Vagina (tissue), 2 donors: ENCODE data around the gene CDIP1. TPM values are rescaled to one million over a fixed set of nuclear protein-coding genes. Genes with fewer than 3 reads are reported as not detected.

ENCODE experiments used
- DNase-seq, 2 donors: peaks; one replicate each; pipeline ENCODE4 v3.0.0-alpha.2; 2017; ENCODE audit errors: extremely low spot score in 2 of 2
- H3K27ac ChIP-seq: fragments of 200-600 bp; sonication (generic); one replicate; pipeline ENCODE4 v1.5.1; 2019
- H3K27me3 ChIP-seq: fragments of 200-600 bp; sonication (generic); one replicate; pipeline ENCODE4 v1.5.1; 2019
- H3K36me3 ChIP-seq, 2 donors: fragments of 200-600 bp; sonication (generic); one replicate each; pipeline ENCODE4 v1.5.1; 2017 to 2019
- H3K4me1 ChIP-seq: fragments of 200-600 bp; sonication (generic); one replicate; pipeline ENCODE4 v1.5.1; 2019
- H3K4me3 ChIP-seq, 2 donors: fragments of 200-600 bp; sonication (generic); 1 replicate in 1 of 2; 2 replicates in 1 of 2; pipeline ENCODE4 v1.5.1; 2016 to 2019
- H3K9me3 ChIP-seq: fragments of 200-600 bp; sonication (generic); one replicate; pipeline ENCODE4 v1.5.1; 2019
- POLR2A ChIP-seq, 2 donors: fragments of 450-650 bp; IDR thresholded peaks; one replicate each; pipeline ENCODE4 v1.6.1; 2017; ENCODE audit warnings: antibody characterized with exemption in 2 of 2, mild to moderate bottlenecking in 2 of 2, moderate library complexity in 2 of 2
- POLR2AphosphoS5 ChIP-seq, 2 donors: sonication (generic); formaldehyde crosslinking; IDR thresholded peaks; one replicate each; pipeline ENCODE4 v1.9.0; 2017; ENCODE audit warnings: antibody characterized with exemption in 2 of 2, mild to moderate bottlenecking in 2 of 2, low read depth in 1 of 2; ENCODE audit not compliant: insufficient read depth in 1 of 2
- intact Hi-C: fragments of 100-400 bp; cut with DNase I; formaldehyde crosslinking; loops from one replicate; pipeline ENCODE4 v1.15.1; 2023
- total RNA-seq: library from RNA; depleted of rRNA; stranded (reverse); fragments of >200 nt; gene quantifications from one replicate; pipeline ENCODE4 v1.2.3, GENCODE V29; 2016
- TF ChIP-seq, protein P1 (sequence below), 3 experiments: fragments of 450-650 bp in 2 of 3; fragments of 200-600 bp in 1 of 3; sonication (generic) in 1 of 3; IDR thresholded peaks; one replicate each; pipeline ENCODE4 v1.5.1; 2017 to 2019; ENCODE audit warnings: antibody characterized with exemption in 3 of 3, mild to moderate bottlenecking in 2 of 3, moderate library complexity in 2 of 3

CDIP1 gene
- total RNA-seq, 1 donor from 2014 or later, result 13.3 TPM

DNA sequence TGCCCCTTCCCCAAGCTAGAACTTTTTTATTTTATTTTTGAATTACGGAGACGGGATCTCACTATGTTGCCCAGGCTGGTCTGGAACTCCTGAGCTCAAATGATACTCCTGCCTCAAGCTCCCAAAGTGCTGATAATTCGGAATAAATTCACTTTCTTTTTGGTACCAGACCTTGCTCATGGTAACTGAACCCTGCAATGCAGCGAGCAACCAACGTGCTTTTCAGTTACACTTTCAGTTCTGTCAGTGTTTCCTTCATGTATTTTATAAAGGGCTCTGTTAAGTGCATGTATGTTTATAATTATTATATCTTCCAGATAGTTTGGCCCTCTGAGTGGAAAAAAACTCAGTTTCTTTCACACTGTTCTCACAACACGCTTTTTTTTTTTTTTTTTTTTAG is 31.5 kb upstream of the CDIP1 start:
- Histone ChIP-seq H3K4me1 (no peaks in the 10 kb centered on the region), H3K27me3 (no peaks in the 10 kb centered on the region), H3K27ac (no peak overlapping the region), H3K9me3 (no peaks in the 10 kb centered on the region), H3K36me3 (no peaks in the 10 kb centered on the region), H3K4me3 (no peak overlapping the region)
- DNase-seq, result no peak
- intact Hi-C loops, result no loop called here
- TF ChIP-seq, protein P1, sequence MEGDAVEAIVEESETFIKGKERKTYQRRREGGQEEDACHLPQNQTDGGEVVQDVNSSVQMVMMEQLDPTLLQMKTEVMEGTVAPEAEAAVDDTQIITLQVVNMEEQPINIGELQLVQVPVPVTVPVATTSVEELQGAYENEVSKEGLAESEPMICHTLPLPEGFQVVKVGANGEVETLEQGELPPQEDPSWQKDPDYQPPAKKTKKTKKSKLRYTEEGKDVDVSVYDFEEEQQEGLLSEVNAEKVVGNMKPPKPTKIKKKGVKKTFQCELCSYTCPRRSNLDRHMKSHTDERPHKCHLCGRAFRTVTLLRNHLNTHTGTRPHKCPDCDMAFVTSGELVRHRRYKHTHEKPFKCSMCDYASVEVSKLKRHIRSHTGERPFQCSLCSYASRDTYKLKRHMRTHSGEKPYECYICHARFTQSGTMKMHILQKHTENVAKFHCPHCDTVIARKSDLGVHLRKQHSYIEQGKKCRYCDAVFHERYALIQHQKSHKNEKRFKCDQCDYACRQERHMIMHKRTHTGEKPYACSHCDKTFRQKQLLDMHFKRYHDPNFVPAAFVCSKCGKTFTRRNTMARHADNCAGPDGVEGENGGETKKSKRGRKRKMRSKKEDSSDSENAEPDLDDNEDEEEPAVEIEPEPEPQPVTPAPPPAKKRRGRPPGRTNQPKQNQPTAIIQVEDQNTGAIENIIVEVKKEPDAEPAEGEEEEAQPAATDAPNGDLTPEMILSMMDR (IDR thresholded peaks at IDR 0.05), result no peak
- no peak for TF ChIP-seq POLR2AphosphoS5 (IDR thresholded peaks at IDR 0.05; ENCODE audit: insufficient read depth in 1 of 2, low read depth in 1 of 2)
- no peak for TF ChIP-seq POLR2A (IDR thresholded peaks at IDR 0.05)

DNA sequence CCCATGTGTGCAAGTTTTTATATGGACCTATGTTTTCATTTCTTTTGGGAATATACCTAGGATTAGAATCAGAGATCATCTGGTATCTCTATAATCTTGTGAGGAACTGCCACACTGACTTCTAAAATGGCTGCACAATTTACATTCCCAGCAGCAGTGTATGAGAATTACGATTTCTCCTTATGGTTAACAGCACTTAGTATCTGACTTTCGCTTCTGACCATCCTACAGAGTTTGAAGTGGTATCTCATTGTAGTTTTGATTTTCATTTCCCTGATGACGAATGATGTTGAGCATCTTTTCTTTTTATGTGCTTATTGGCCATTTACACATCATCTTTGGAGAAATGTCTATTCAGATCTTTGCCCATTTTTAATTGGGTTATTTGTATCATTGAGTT is 27.6 kb upstream of the CDIP1 start:
- no peak for DNase-seq
- H3K4me1 ChIP-seq, result no peaks in the 10 kb centered on the region
- H3K4me3 ChIP-seq, result no peak overlapping the region
- intact Hi-C loops, result no loop called here
- TF ChIP-seq POLR2A (IDR thresholded peaks at IDR 0.05), result no peak
- TF ChIP-seq POLR2AphosphoS5 (IDR thresholded peaks at IDR 0.05; ENCODE audit: insufficient read depth in 1 of 2, low read depth in 1 of 2), result no peak
- TF ChIP-seq, protein P1 (IDR thresholded peaks at IDR 0.05), result no peak
- H3K27me3 ChIP-seq, result no peaks in the 10 kb centered on the region
- H3K36me3 ChIP-seq, result no peaks in the 10 kb centered on the region
- no peak overlapping the region for H3K27ac ChIP-seq
- H3K9me3 ChIP-seq, result no peaks in the 10 kb centered on the region

DNA sequence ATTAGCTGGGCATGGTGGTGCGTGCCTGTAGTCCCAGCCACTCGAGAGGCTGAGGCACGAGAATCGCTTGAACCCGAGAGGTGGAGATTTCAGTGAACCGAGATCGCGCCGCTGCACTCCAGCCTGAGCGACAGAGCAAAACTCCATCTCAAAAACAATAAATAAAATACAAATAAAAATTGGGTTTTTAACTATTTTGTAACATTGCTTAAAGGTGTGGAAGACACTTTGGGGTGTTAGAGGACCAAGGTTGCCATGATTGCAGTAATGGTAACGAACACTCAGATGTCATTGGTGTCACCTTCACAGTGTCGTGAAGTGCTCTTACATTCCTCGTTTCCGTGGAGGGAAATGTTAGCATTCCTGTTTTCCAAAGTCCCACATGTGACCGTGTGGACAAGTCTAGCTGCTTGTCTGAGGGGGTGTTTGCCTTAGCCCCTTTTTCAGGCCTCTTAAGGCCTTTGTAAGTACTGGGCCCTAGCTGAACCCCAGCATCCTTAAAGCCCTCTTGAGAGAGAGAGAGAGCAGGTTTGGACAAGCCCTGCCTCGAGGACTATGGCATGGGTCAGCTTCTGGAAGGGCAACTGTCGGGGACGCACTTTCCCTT is 26.2 kb upstream of the CDIP1 start:
- Histone ChIP-seq H3K4me1 (no peaks in the 10 kb centered on the region), H3K27ac (no peak overlapping the region), H3K9me3 (no peaks in the 10 kb centered on the region), H3K27me3 (no peaks in the 10 kb centered on the region), H3K4me3 (no peak overlapping the region), H3K36me3 (no peaks in the 10 kb centered on the region)
- TF ChIP-seq POLR2A (IDR thresholded peaks at IDR 0.05), result no peak
- TF ChIP-seq POLR2AphosphoS5 (IDR thresholded peaks at IDR 0.05; ENCODE audit: insufficient read depth in 1 of 2, low read depth in 1 of 2), result no peak
- TF ChIP-seq, protein P1 (IDR thresholded peaks at IDR 0.05), result no peak
- DNase-seq, result no peak
- intact Hi-C loops, result no loop called here

DNA sequence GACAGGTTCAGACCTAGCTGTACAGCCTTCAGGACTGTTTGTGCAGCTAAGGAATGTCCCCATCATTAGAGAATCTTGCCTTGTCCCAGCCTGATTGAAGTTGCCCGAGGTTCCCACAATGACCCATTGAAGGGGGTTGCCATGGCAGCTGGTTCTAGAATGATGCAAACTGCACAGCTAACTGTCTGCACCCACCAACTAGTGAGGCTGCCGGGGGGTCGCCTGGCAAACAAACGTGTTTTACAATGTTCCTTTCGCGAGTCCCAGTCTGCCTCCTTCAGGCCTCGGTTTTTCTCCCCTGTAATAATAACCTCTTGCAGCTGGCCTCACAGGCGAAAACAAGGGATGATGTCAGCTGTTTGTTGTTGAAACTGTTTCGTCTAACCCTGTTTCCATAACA is 23.0 kb upstream of the CDIP1 start:
- Histone ChIP-seq H3K36me3 (no peaks in the 10 kb centered on the region), H3K4me1 (no peaks in the 10 kb centered on the region), H3K27me3 (no peaks in the 10 kb centered on the region), H3K27ac (no peak overlapping the region), H3K4me3 (no peak overlapping the region), H3K9me3 (no peaks in the 10 kb centered on the region)
- intact Hi-C loops, result no loop called here
- no peak for DNase-seq
- TF ChIP-seq, protein P1 (IDR thresholded peaks at IDR 0.05), result no peak
- TF ChIP-seq POLR2A (IDR thresholded peaks at IDR 0.05), result no peak

GRCh38 chr16:4557973-4558372 is 19.4 kb upstream of the CDIP1 start:
- TF ChIP-seq, protein P1 (IDR thresholded peaks at IDR 0.05), result no peak
- TF ChIP-seq POLR2A (IDR thresholded peaks at IDR 0.05) (no peak), POLR2AphosphoS5 (IDR thresholded peaks at IDR 0.05; ENCODE audit: insufficient read depth in 1 of 2, low read depth in 1 of 2) (no peak)
- Histone ChIP-seq H3K36me3 (no peaks in the 10 kb centered on the region), H3K4me1 (no peaks in the 10 kb centered on the region)

More at GRCh38 chr16:4557973-4558372, 19.4 kb upstream of the CDIP1 start:
- no peaks in the 10 kb centered on the region for H3K9me3 ChIP-seq
- H3K4me3 ChIP-seq, result no peak overlapping the region
- intact Hi-C loops, result loop anchor here (10.0 kb wide), 1 partner anchor 53 kb away; no protein-coding TSS in a partner anchor
- no peak for DNase-seq
- H3K27me3 ChIP-seq, result no peaks in the 10 kb centered on the region
- no peak overlapping the region for H3K27ac ChIP-seq
